G401.6 (cell line): ENCODE results near the gene BNIPL.

Experiments used
- FAIRE-seq: peaks from 2 replicates; lab custom pipeline; 2012; peaks lifted over from hg19 to GRCh38; lab: Jason Lieb, UNC

BNIPL gene

GRCh38 chr1:151058692-151059091 is 22.3 kb downstream of the BNIPL start:
- FAIRE-seq: no peak

- FAIRE-seq: no peak
These were observed 23.0 kb downstream of the BNIPL start, which contains the start of gene CDC42SE1 for GRCh38 chr1:151059109-151060006. Gene CDC42SE1, minus strand, starts transcription at chr1:151059622. Its CDS starts 3,892 bp downstream, at chr1:151055730.

- FAIRE-seq: no peak
These were observed 23.7 kb downstream of the BNIPL start, which contains the start of gene MLLT11 for GRCh38 chr1:151060007-151060656. Gene MLLT11, plus strand, starts transcription at chr1:151060397. Its CDS starts 6,828 bp downstream, at chr1:151067225.

GRCh38 chr1:151060657-151061421 is 24.5 kb downstream of the BNIPL start:
- no peak for FAIRE-seq

GRCh38 chr1:151061704-151062103 is 25.3 kb downstream of the BNIPL start:
- FAIRE-seq: no peak

- no peak for FAIRE-seq
These were observed 26.5 kb downstream of the BNIPL start for GRCh38 chr1:151062741-151063371.

- no peak for FAIRE-seq
These were observed 28.8 kb downstream of the BNIPL start for GRCh38 chr1:151065089-151065645.

- FAIRE-seq: no peak
These were observed 30.8 kb downstream of the BNIPL start for GRCh38 chr1:151067185-151067584.

- FAIRE-seq: no peak
These were observed 32.7 kb downstream of the BNIPL start for GRCh38 chr1:151069103-151069486.

- no peak for FAIRE-seq
These were observed 34.3 kb downstream of the BNIPL start, which contains the start of gene GABPB2 for GRCh38 chr1:151070474-151071276. Gene GABPB2, plus strand, starts transcription at chr1:151070761. Its CDS starts 17,429 bp downstream, at chr1:151088190.

- FAIRE-seq: no peak
These were observed 35.8 kb downstream of the BNIPL start for GRCh38 chr1:151072224-151072623.

GRCh38 chr1:151085953-151086559 is 49.7 kb downstream of the BNIPL start:
- FAIRE-seq: no peak
